OCI-LY7 (cell line): ENCODE results near the gene SYDE1. TPM values are rescaled to one million over a fixed set of nuclear protein-coding genes. Genes with fewer than 3 reads are reported as not detected.

Source experiments
- BruUV-seq: library from RNA; stranded (reverse); fragments of 400-500 nt; replicated peaks from 2 replicates; lab custom pipeline; 2021; lab: Mats Ljungman, UMichigan
- CTCF ChIA-PET: fragments of 300-600 bp; sonication (Branson Sonifier 250); formaldehyde crosslinking; loops from one replicate; lab custom pipeline; 2022; ENCODE audit warnings: antibody characterized with exemption; ENCODE audit not compliant: unreplicated experiment; lab: Charles Lee
- POLR2A ChIA-PET: fragments of 300-600 bp; sonication (Branson Sonifier 250); formaldehyde crosslinking; loops from one replicate; lab custom pipeline; 2022; ENCODE audit warnings: antibody characterized with exemption; lab: Charles Lee
- DNase-seq: peaks from one replicate; pipeline ENCODE4 v3.0.0-alpha.2; 2015; ENCODE audit warnings: low spot score
- H2AFZ ChIP-seq: fragments of 200-600 bp; sonication (generic), shearing (Covaris generic); 2 replicates; pipeline ENCODE4 v1.6.1; 2014; ENCODE audit warnings: mild to moderate bottlenecking, antibody characterized with exemption, low read length, moderate library complexity
- H3K27ac ChIP-seq: fragments of 200-600 bp; sonication (generic); 2 replicates; pipeline ENCODE4 v1.5.1; 2014; ENCODE audit warnings: mixed run types, low read depth, mild to moderate bottlenecking, moderate library complexity, low read length, inconsistent platforms; ENCODE audit not compliant: poor library complexity, severe bottlenecking
- H3K36me3 ChIP-seq: fragments of 200-600 bp; sonication (generic); 2 replicates; pipeline ENCODE4 v1.6.1; 2014; ENCODE audit warnings: mild to moderate bottlenecking, antibody characterized with exemption, low read length, moderate library complexity, mixed read lengths; ENCODE audit not compliant: insufficient read depth
- H3K4me1 ChIP-seq: fragments of 200-600 bp; sonication (generic); 2 replicates; pipeline ENCODE4 v1.5.1; 2014; ENCODE audit warnings: mild to moderate bottlenecking, low read length; ENCODE audit not compliant: insufficient read depth, poor library complexity, severe bottlenecking
- H3K4me2 ChIP-seq: fragments of 200-600 bp; sonication (generic); 2 replicates; pipeline ENCODE4 v1.6.1; 2014; ENCODE audit warnings: mild to moderate bottlenecking, low read length
- H3K4me3 ChIP-seq: fragments of 200-600 bp; sonication (generic); 2 replicates; pipeline ENCODE4 v1.5.1; 2014; ENCODE audit warnings: mild to moderate bottlenecking, low read depth, low read length; ENCODE audit not compliant: poor library complexity, severe bottlenecking
- H3K79me2 ChIP-seq: fragments of 200-600 bp; sonication (generic); 2 replicates; pipeline ENCODE4 v1.6.1; 2016; ENCODE audit warnings: low read depth, mild to moderate bottlenecking, low read length, moderate library complexity, mixed read lengths; ENCODE audit not compliant: insufficient read depth
- H3K9me2 ChIP-seq: fragments of 200-600 bp; sonication (generic); 2 replicates; pipeline ENCODE4 v1.6.1; 2016; ENCODE audit warnings: mild to moderate bottlenecking, low read length, mixed read lengths; ENCODE audit not compliant: insufficient read depth
- H3K9me3 ChIP-seq: fragments of 200-600 bp; sonication (generic); 2 replicates; pipeline ENCODE4 v1.6.1; 2014; ENCODE audit warnings: mild to moderate bottlenecking, mixed run types, low read length, mixed read lengths
- H4K20me1 ChIP-seq: fragments of 200-600 bp; sonication (generic); 2 replicates; pipeline ENCODE4 v1.6.1; 2014; ENCODE audit warnings: mild to moderate bottlenecking, antibody characterized with exemption, low read length, moderate library complexity, mixed read lengths; ENCODE audit not compliant: insufficient read depth
- CTCF ChIP-seq: fragments of 200-600 bp; sonication (generic); conservative IDR thresholded peaks from 2 replicates; pipeline ENCODE4 v1.5.1; 2014; ENCODE audit warnings: mild to moderate bottlenecking, antibody characterized with exemption, low read length, moderate library complexity, mixed read lengths
- EZH2phosphoT487 ChIP-seq: fragments of 200-600 bp; sonication (generic); IDR thresholded peaks from 2 replicates; pipeline ENCODE4 v1.6.1; 2018; ENCODE audit warnings: low read depth, borderline replicate concordance, mild to moderate bottlenecking, mixed run types, antibody characterized with exemption, low read length, moderate library complexity, mixed read lengths
- intact Hi-C: fragments of 100-400 bp; cut with micrococcal nuclease; formaldehyde crosslinking; loops from one replicate; pipeline ENCODE4 v1.10.0; 2022; ENCODE audit not compliant: unreplicated experiment
- total RNA-seq, 2 experiments: library from RNA; depleted of rRNA in 1 of 2; stranded (reverse); fragments of >200 nt in 1 of 2; shearing (Covaris generic) in 1 of 2; gene quantifications; 2 replicates each; pipeline ENCODE4 v1.2.3, GENCODE V29; 2014 to 2022

SYDE1 gene
- total RNA-seq, 2 experiments from 2014 or later: not detected

- H3K79me2 ChIP-seq: peaks cover 11% of the 10 kb centered on the region; the same call in 1 of the 2 replicates
- POLR2A ChIA-PET: no interaction called here
- H4K20me1 ChIP-seq: no peaks in the 10 kb centered on the region
- CTCF ChIA-PET: no interaction called here
- no peaks in the 10 kb centered on the region for H3K9me3 ChIP-seq
- H3K27ac ChIP-seq: no peak overlapping the region
- peaks cover 53% of the 10 kb centered on the region for H3K36me3 ChIP-seq
- no peak for TF ChIP-seq CTCF
- no peak for TF ChIP-seq EZH2phosphoT487
- BruUV-seq: no TSS peak
- no peak overlapping the region for H2AFZ ChIP-seq
- H3K4me1 ChIP-seq: peaks cover 15% of the 10 kb centered on the region
- no peak overlapping the region for H3K4me3 ChIP-seq
- intact Hi-C loops: no loop called here
- H3K9me2 ChIP-seq: no peaks in the 10 kb centered on the region
- no peak for DNase-seq
- H3K4me2 ChIP-seq: no peak overlapping the region
Observed at GRCh38 chr19:15122331-15123030, 15.3 kb downstream of the SYDE1 start.

- CTCF ChIA-PET: no interaction called here
Observed at GRCh38 chr19:15123031-15123890, 16.1 kb downstream of the SYDE1 start.

More at GRCh38 chr19:15123031-15123890, 16.1 kb downstream of the SYDE1 start:
- DNase-seq: no peak
- H2AFZ ChIP-seq: no peak overlapping the region
- peaks cover 45% of the 10 kb centered on the region for H3K36me3 ChIP-seq
- POLR2A ChIA-PET: interaction anchor here (1.5 kb wide), 1 partner anchor 10 kb away, joined by 4 read pairs; no protein-coding TSS in a partner anchor
- intact Hi-C loops: no loop called here
- peak overlapping the region; percentile 87; the same call in 1 of the 2 replicates for H3K4me2 ChIP-seq
- no TSS peak for BruUV-seq
- TF ChIP-seq CTCF (no peak), EZH2phosphoT487 (no peak)
- no peaks in the 10 kb centered on the region for H4K20me1 ChIP-seq
- no peak overlapping the region for H3K27ac ChIP-seq
- no peak overlapping the region for H3K4me3 ChIP-seq
- no peaks in the 10 kb centered on the region for H3K9me2 ChIP-seq
- no peaks in the 10 kb centered on the region for H3K9me3 ChIP-seq
- peaks cover 11% of the 10 kb centered on the region; the same call in 1 of the 2 replicates for H3K79me2 ChIP-seq
- peaks cover 15% of the 10 kb centered on the region for H3K4me1 ChIP-seq
